Mucosa of rectum (tissue), 2 donors: Measurements from ENCODE around the gene UNKL.

Source experiments
- H3K27ac ChIP-seq, 2 donors: one replicate each; pipeline ENCODE4 v1.7.0; 2013; ENCODE audit warnings: inconsistent platforms in 2 of 2, low read depth in 2 of 2, low read length in 2 of 2
- H3K27me3 ChIP-seq, 2 donors: one replicate each; pipeline ENCODE4 v1.7.0; 2013; ENCODE audit warnings: low read length in 2 of 2; ENCODE audit not compliant: control insufficient read depth in 2 of 2, insufficient read depth in 2 of 2
- H3K36me3 ChIP-seq, 2 donors: one replicate each; pipeline ENCODE4 v1.7.0; 2013; ENCODE audit warnings: low read length in 2 of 2; ENCODE audit not compliant: control insufficient read depth in 2 of 2, insufficient read depth in 2 of 2
- H3K4me1 ChIP-seq, 2 donors: one replicate each; pipeline ENCODE4 v1.7.0; 2013; ENCODE audit warnings: low read length in 2 of 2, mild to moderate bottlenecking in 1 of 2; ENCODE audit not compliant: control insufficient read depth in 2 of 2, insufficient read depth in 2 of 2
- H3K4me3 ChIP-seq, 2 donors: one replicate each; pipeline ENCODE4 v1.7.0; 2013; ENCODE audit warnings: low read length in 2 of 2
- H3K9ac ChIP-seq, 2 donors: one replicate each; pipeline ENCODE4 v1.7.0; 2013; ENCODE audit warnings: low read length in 2 of 2, low read depth in 1 of 2, mild to moderate bottlenecking in 1 of 2
- H3K9me3 ChIP-seq, 2 donors: one replicate each; pipeline ENCODE4 v1.7.0; 2013; ENCODE audit warnings: low read length in 2 of 2; ENCODE audit not compliant: control insufficient read depth in 2 of 2
- donor health status: healthy.
- donor health status: Normal muscosa, but diverticular disease.

UNKL gene

GRCh38 chr16:1425616-1426370, 11.3 kb upstream of the UNKL start:
- Histone ChIP-seq H3K27me3 (no peaks in the 10 kb centered on the region), H3K4me1 (peaks cover 2 to 5% of the 10 kb centered on the region in 2 donors), H3K4me3 (no peak overlapping the region), H3K9ac (no peak overlapping the region), H3K27ac (no peak overlapping the region), H3K9me3 (no peaks in the 10 kb centered on the region), H3K36me3 (no peaks in the 10 kb centered on the region)

- no peaks in the 10 kb centered on the region for H3K36me3 ChIP-seq
- no peak overlapping the region for H3K4me3 ChIP-seq
- no peaks in the 10 kb centered on the region for H3K27me3 ChIP-seq
- peaks cover 10% of the 10 kb centered on the region in 2 donors for H3K4me1 ChIP-seq
- H3K9me3 ChIP-seq: no peaks in the 10 kb centered on the region
- no peak overlapping the region for H3K27ac ChIP-seq
- H3K9ac ChIP-seq: no peak overlapping the region
Measured at GRCh38 chr16:1424028-1424427, 9.5 kb upstream of the UNKL start.

- Histone ChIP-seq H3K9ac (no peak overlapping the region), H3K4me3 (no peak overlapping the region), H3K4me1 (peaks cover 8 to 10% of the 10 kb centered on the region in 2 donors), H3K9me3 (no peaks in the 10 kb centered on the region), H3K27me3 (no peaks in the 10 kb centered on the region), H3K36me3 (no peaks in the 10 kb centered on the region), H3K27ac (no peak overlapping the region)
Measured at GRCh38 chr16:1422076-1422475, 7.6 kb upstream of the UNKL start.

- peak overlapping the region; percentile 87 to 94 for H3K4me3 ChIP-seq
- H3K9ac ChIP-seq: peak overlapping the region; percentile 79 to 92
- H3K27me3 ChIP-seq: no peaks in the 10 kb centered on the region
- H3K4me1 ChIP-seq: peaks cover 8 to 12% of the 10 kb centered on the region in 2 donors
- H3K27ac ChIP-seq: peak overlapping the region; percentile 92 to 95
- no peaks in the 10 kb centered on the region for H3K9me3 ChIP-seq
- no peaks in the 10 kb centered on the region for H3K36me3 ChIP-seq
Measured at GRCh38 chr16:1420111-1420539, 5.6 kb upstream of the UNKL start.

GRCh38 chr16:1416521-1416941, 2.0 kb upstream of the UNKL start:
- Histone ChIP-seq H3K4me1 (peaks cover 13 to 15% of the 10 kb centered on the region in 2 donors), H3K36me3 (peaks cover 0 to 4% of the 10 kb centered on the region in 2 donors), H3K9me3 (no peaks in the 10 kb centered on the region), H3K27me3 (no peaks in the 10 kb centered on the region), H3K27ac (no peak overlapping the region), H3K4me3 (no peak overlapping the region), H3K9ac (no peak overlapping the region)

GRCh38 chr16:1413684-1414531, 596 bp downstream of the UNKL start:
- Histone ChIP-seq H3K9me3 (no peaks in the 10 kb centered on the region), H3K4me3 (peak overlapping the region; percentile 79 to 89), H3K27ac (peak overlapping the region; percentile 76 to 84), H3K27me3 (no peaks in the 10 kb centered on the region), H3K4me1 (peaks cover 4 to 5% of the 10 kb centered on the region in 2 donors), H3K36me3 (peaks cover 4 to 9% of the 10 kb centered on the region in 2 donors), H3K9ac (peak overlapping the region; percentile 77 to 81)

GRCh38 chr16:1412847-1413246, 1.7 kb downstream of the UNKL start:
- Histone ChIP-seq H3K4me1 (peaks cover 10% of the 10 kb centered on the region in 2 donors), H3K9ac (no peak overlapping the region), H3K4me3 (peak overlapping the region in 1 of 2 donors; percentile 13), H3K27ac (no peak overlapping the region), H3K36me3 (peaks cover 4 to 9% of the 10 kb centered on the region in 2 donors), H3K9me3 (no peaks in the 10 kb centered on the region), H3K27me3 (no peaks in the 10 kb centered on the region)

- Histone ChIP-seq H3K4me1 (peaks cover 5 to 9% of the 10 kb centered on the region in 2 donors), H3K27me3 (no peaks in the 10 kb centered on the region), H3K27ac (peak overlapping the region in 1 of 2 donors; percentile 43), H3K9ac (peak overlapping the region in 1 of 2 donors; percentile 56), H3K4me3 (peak overlapping the region; percentile 70 to 72), H3K36me3 (peaks cover 5 to 15% of the 10 kb centered on the region in 2 donors), H3K9me3 (no peaks in the 10 kb centered on the region)
Measured at GRCh38 chr16:1408171-1408837, 6.2 kb downstream of the UNKL start.

- peak overlapping the region in 1 of 2 donors; percentile 56 for H3K9ac ChIP-seq
- peaks cover 5 to 9% of the 10 kb centered on the region in 2 donors for H3K4me1 ChIP-seq
- no peaks in the 10 kb centered on the region for H3K27me3 ChIP-seq
- H3K4me3 ChIP-seq: peak overlapping the region; percentile 37 to 70
- peaks cover 9 to 20% of the 10 kb centered on the region in 2 donors for H3K36me3 ChIP-seq
- H3K27ac ChIP-seq: peak overlapping the region in 1 of 2 donors; percentile 43
- no peaks in the 10 kb centered on the region for H3K9me3 ChIP-seq
Measured at GRCh38 chr16:1407753-1408152, 6.8 kb downstream of the UNKL start.
